Stimulated activated CD8-positive, alpha-beta memory T cell treated with anti-CD3 and anti-CD28 coated beads, Interleukin-7, amount 100 ng/mL, for 48 hours (primary cell): ENCODE results near the gene DENND5B.
"Not testable (repeated sequence)": the region's sequence is repeated elsewhere in the genome, so short reads cannot be mapped to it uniquely, and the experiment has no call there.

Experiments
- DNase-seq, 2 donors: peaks; one replicate each; pipeline ENCODE4 v3.0.0-alpha.2; 2020; ENCODE audit warnings: low read depth in 1 of 2; ENCODE audit errors: extremely low read depth in 1 of 2

Gene DENND5B

GRCh38 chr12:31594681-31595080, 3.7 kb upstream of the DENND5B start:
- DNase-seq, result no peak

GRCh38 chr12:31591380-31591901, 505 bp upstream of the DENND5B start:
- DNase-seq, result no peak

GRCh38 chr12:31589904-31590641, 863 bp downstream of the DENND5B start:
- peak in 1 of 2 donors; percentile 26 for DNase-seq

GRCh38 chr12:31589598-31589903, 1.4 kb downstream of the DENND5B start:
- DNase-seq, result peak in 1 of 2 donors; percentile 13

- DNase-seq, result no peak
Measured at GRCh38 chr12:31588976-31589375, 2.0 kb downstream of the DENND5B start.

- DNase-seq, result no peak
Measured at GRCh38 chr12:31586728-31587127, 4.2 kb downstream of the DENND5B start.

- no peak for DNase-seq
Measured at GRCh38 chr12:31585895-31586294, 5.0 kb downstream of the DENND5B start.

GRCh38 chr12:31585271-31585670, 5.7 kb downstream of the DENND5B start:
- DNase-seq, result no peak

- no peak for DNase-seq
Measured at GRCh38 chr12:31584782-31585181, 6.2 kb downstream of the DENND5B start.

GRCh38 chr12:31583878-31584277, 7.1 kb downstream of the DENND5B start:
- no peak for DNase-seq

GRCh38 chr12:31582155-31582554, 8.8 kb downstream of the DENND5B start:
- DNase-seq, result no peak

GRCh38 chr12:31578632-31579031, 12.3 kb downstream of the DENND5B start:
- no peak for DNase-seq

- DNase-seq, result no peak
Measured at GRCh38 chr12:31574803-31575575, 15.9 kb downstream of the DENND5B start.

GRCh38 chr12:31574367-31574766, 16.6 kb downstream of the DENND5B start:
- DNase-seq, result not testable (repeated sequence)

- no peak for DNase-seq
Measured at GRCh38 chr12:31572900-31573600, 17.9 kb downstream of the DENND5B start.

- no peak for DNase-seq
Measured at GRCh38 chr12:31570880-31571279, 20.1 kb downstream of the DENND5B start.

- DNase-seq, result not testable (repeated sequence)
Measured at GRCh38 chr12:31569517-31569916, 21.4 kb downstream of the DENND5B start.

- DNase-seq, result no peak
Measured at GRCh38 chr12:31568498-31568897, 22.4 kb downstream of the DENND5B start.

GRCh38 chr12:31567029-31567428, 23.9 kb downstream of the DENND5B start:
- no peak for DNase-seq

- DNase-seq, result no peak
Measured at GRCh38 chr12:31566547-31566946, 24.4 kb downstream of the DENND5B start.

- DNase-seq, result no peak
Measured at GRCh38 chr12:31562594-31563328, 28.2 kb downstream of the DENND5B start.
